Upper lobe of right lung (tissue), 1 donor: ENCODE data around the gene OR6B1. TPM values are rescaled to one million over a fixed set of nuclear protein-coding genes. Genes with fewer than 3 reads are reported as not detected.

Experiments used
- ATAC-seq: fragments of 200-7000 bp; cut with Tn5 transposase; one replicate; pipeline ENCODE4 v1.9.1; 2020; ENCODE audit warnings: mild to moderate bottlenecking, moderate library complexity
- DNase-seq: peaks from one replicate; pipeline ENCODE4 v3.0.0-alpha.2; 2020
- H3K27ac ChIP-seq: fragments of 200-600 bp; one replicate; pipeline ENCODE4 v1.8.0; 2022
- H3K27me3 ChIP-seq: fragments of 200-600 bp; one replicate; pipeline ENCODE4 v1.8.0; 2022; ENCODE audit warnings: mild to moderate bottlenecking
- H3K36me3 ChIP-seq: fragments of 200-600 bp; one replicate; pipeline ENCODE4 v1.8.0; 2022
- H3K4me1 ChIP-seq: fragments of 200-600 bp; one replicate; pipeline ENCODE4 v1.8.0; 2022
- H3K4me3 ChIP-seq: fragments of 200-600 bp; one replicate; pipeline ENCODE4 v1.8.0; 2022; ENCODE audit warnings: mild to moderate bottlenecking
- H3K9me3 ChIP-seq: fragments of 200-600 bp; one replicate; pipeline ENCODE4 v1.8.0; 2022
- intact Hi-C: fragments of 100-400 bp; cut with DNase I; formaldehyde crosslinking; loops from one replicate; pipeline ENCODE4 v1.11.0; 2022
- total RNA-seq: library from RNA; stranded (reverse); fragmentation: NEBNext Ultra II Directional; extraction: Animal tissue kit (Norgen Biotek cat#: 25700); gene quantifications from one replicate; pipeline ENCODE4 v1.2.1, GENCODE V29; 2021
- TF ChIP-seq, protein P1 (sequence below): fragments of 200-600 bp; IDR thresholded peaks from one replicate; pipeline ENCODE4 v1.8.0; 2022; ENCODE audit warnings: antibody characterized with exemption
- donor health status: DM: no; HTN: yes; CAD: no; lungs with severe emphysema.

Gene OR6B1
- total RNA-seq, 1 donor from 2014 or later, result not detected

DNA sequence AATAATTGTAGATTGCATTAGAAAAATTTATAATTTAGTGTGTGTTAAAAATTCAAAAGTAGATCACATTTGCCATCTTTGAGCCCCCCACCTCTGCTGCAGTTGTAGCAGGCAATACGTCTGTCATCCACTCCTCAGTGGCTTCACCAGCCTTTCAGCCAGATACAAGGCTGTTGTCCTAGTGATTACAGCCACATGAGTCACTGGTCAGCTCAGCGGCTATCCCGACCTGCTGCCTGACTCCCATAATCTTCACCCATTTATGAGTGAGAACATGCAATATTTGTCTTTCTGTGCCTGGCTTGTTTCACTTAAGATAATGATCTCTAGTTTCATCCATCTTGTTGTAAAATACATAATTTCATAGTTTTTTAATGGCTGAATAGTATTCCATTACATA, 57.8 kb downstream of the OR6B1 start:
- H3K36me3 ChIP-seq, result no peaks in the 10 kb centered on the region
- TF ChIP-seq, protein P1, sequence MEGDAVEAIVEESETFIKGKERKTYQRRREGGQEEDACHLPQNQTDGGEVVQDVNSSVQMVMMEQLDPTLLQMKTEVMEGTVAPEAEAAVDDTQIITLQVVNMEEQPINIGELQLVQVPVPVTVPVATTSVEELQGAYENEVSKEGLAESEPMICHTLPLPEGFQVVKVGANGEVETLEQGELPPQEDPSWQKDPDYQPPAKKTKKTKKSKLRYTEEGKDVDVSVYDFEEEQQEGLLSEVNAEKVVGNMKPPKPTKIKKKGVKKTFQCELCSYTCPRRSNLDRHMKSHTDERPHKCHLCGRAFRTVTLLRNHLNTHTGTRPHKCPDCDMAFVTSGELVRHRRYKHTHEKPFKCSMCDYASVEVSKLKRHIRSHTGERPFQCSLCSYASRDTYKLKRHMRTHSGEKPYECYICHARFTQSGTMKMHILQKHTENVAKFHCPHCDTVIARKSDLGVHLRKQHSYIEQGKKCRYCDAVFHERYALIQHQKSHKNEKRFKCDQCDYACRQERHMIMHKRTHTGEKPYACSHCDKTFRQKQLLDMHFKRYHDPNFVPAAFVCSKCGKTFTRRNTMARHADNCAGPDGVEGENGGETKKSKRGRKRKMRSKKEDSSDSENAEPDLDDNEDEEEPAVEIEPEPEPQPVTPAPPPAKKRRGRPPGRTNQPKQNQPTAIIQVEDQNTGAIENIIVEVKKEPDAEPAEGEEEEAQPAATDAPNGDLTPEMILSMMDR, result no peak
- no peak overlapping the region for H3K27ac ChIP-seq
- intact Hi-C loops, result no loop called here
- no peak for ATAC-seq
- no peak overlapping the region for H3K4me3 ChIP-seq
- H3K9me3 ChIP-seq, result no peaks in the 10 kb centered on the region
- H3K4me1 ChIP-seq, result no peaks in the 10 kb centered on the region
- H3K27me3 ChIP-seq, result no peaks in the 10 kb centered on the region
- no peak for DNase-seq

Other genes starting within 250 kb of the OR6B1 start
- 0.52 TPM for gene CTAGE6, start 242.6 kb upstream of the OR6B1 start, total RNA-seq
- gene TCAF1, start 98.1 kb upstream of the OR6B1 start, total RNA-seq, result 42.6 TPM
- gene OR2F2, start 65.1 kb upstream of the OR6B1 start, total RNA-seq, result not detected
- gene OR2F1, start 45.5 kb upstream of the OR6B1 start, total RNA-seq, result not detected
- not detected for gene OR2A5, start 48.6 kb downstream of the OR6B1 start, total RNA-seq
- not detected for gene OR2A25, start 69.5 kb downstream of the OR6B1 start, total RNA-seq
- not detected for gene OR2A12, start 86.0 kb downstream of the OR6B1 start, total RNA-seq
- not detected for gene OR2A2, start 109.3 kb downstream of the OR6B1 start, total RNA-seq
- gene OR2A14, start 122.9 kb downstream of the OR6B1 start, total RNA-seq, result not detected
- gene CTAGE4, start 183.1 kb downstream of the OR6B1 start, total RNA-seq, result 9.5 TPM
- gene ARHGEF35, start 195.5 kb downstream of the OR6B1 start, total RNA-seq, result 11.5 TPM
- not detected for gene OR2A42, start 239.3 kb downstream of the OR6B1 start, total RNA-seq